DND-41 (cell line): ENCODE measurements around the gene TSPEAR.

Experiments
- ATAC-seq: fragments of 200-7000 bp; cut with Tn5 transposase; 3 replicates; pipeline ENCODE4 v1.9.1; 2021; ENCODE audit warnings: low read depth; ENCODE audit not compliant: insufficient read depth
- DNase-seq: peaks from one replicate; pipeline ENCODE4 v3.0.0-alpha.2; 2020
- H2AFZ ChIP-seq: 2 replicates; pipeline ENCODE4 v1.6.0; 2012; ENCODE audit warnings: low read depth, low read length
- H3K27ac ChIP-seq: 2 replicates; pipeline ENCODE4 v1.5.1; 2012; ENCODE audit warnings: low read length, inconsistent platforms
- H3K27me3 ChIP-seq: fragments of 200-600 bp; sonication (generic); 2 replicates; pipeline ENCODE4 v1.6.0; 2012; ENCODE audit warnings: low read length, mild to moderate bottlenecking, inconsistent platforms; ENCODE audit not compliant: insufficient read depth, poor library complexity
- H3K36me3 ChIP-seq: 2 replicates; pipeline ENCODE4 v1.5.1; 2012; ENCODE audit warnings: low read length, inconsistent platforms; ENCODE audit not compliant: insufficient read depth
- H3K4me1 ChIP-seq: 2 replicates; pipeline ENCODE4 v1.5.1; 2012; ENCODE audit warnings: mild to moderate bottlenecking, low read length; ENCODE audit not compliant: insufficient read depth
- H3K4me2 ChIP-seq: 2 replicates; pipeline ENCODE4 v1.6.0; 2012; ENCODE audit warnings: mild to moderate bottlenecking, moderate library complexity, low read length, inconsistent platforms; ENCODE audit not compliant: insufficient read depth
- H3K4me3 ChIP-seq, 2 experiments: fragments of 200-600 bp in 1 of 2; shearing (Covaris generic) in 1 of 2; 2 replicates each; pipeline ENCODE4 v1.5.1; 2012 to 2016; ENCODE audit warnings: inconsistent platforms in 2 of 2, low read length in 2 of 2, mild to moderate bottlenecking in 2 of 2, low read depth in 1 of 2, moderate library complexity in 1 of 2
- H3K79me2 ChIP-seq: 2 replicates; pipeline ENCODE4 v1.6.0; 2012; ENCODE audit warnings: low read length, inconsistent platforms; ENCODE audit not compliant: insufficient read depth
- H3K9ac ChIP-seq: 2 replicates; pipeline ENCODE4 v1.6.0; 2012; ENCODE audit warnings: low read depth, mild to moderate bottlenecking, inconsistent platforms, low read length, moderate library complexity
- H3K9me3 ChIP-seq: 2 replicates; pipeline ENCODE4 v1.5.1; 2012; ENCODE audit warnings: low read length, moderate library complexity, mild to moderate bottlenecking, inconsistent platforms; ENCODE audit not compliant: insufficient read depth, severe bottlenecking
- H4K20me1 ChIP-seq: 2 replicates; pipeline ENCODE4 v1.6.0; 2012; ENCODE audit warnings: low read length; ENCODE audit not compliant: insufficient read depth
- CTCF ChIP-seq: IDR thresholded peaks from 2 replicates; pipeline ENCODE4 v1.5.1; 2012; ENCODE audit warnings: borderline replicate concordance, low read length, moderate library complexity, mild to moderate bottlenecking; ENCODE audit not compliant: poor library complexity, severe bottlenecking; ENCODE audit errors: extremely low read depth
- EZH2 ChIP-seq: IDR thresholded peaks from 3 replicates; pipeline ENCODE4 v1.6.1; 2012; ENCODE audit warnings: borderline replicate concordance, low read depth, mild to moderate bottlenecking, moderate library complexity, low read length, inconsistent platforms; ENCODE audit not compliant: severe bottlenecking

TSPEAR gene

DNA sequence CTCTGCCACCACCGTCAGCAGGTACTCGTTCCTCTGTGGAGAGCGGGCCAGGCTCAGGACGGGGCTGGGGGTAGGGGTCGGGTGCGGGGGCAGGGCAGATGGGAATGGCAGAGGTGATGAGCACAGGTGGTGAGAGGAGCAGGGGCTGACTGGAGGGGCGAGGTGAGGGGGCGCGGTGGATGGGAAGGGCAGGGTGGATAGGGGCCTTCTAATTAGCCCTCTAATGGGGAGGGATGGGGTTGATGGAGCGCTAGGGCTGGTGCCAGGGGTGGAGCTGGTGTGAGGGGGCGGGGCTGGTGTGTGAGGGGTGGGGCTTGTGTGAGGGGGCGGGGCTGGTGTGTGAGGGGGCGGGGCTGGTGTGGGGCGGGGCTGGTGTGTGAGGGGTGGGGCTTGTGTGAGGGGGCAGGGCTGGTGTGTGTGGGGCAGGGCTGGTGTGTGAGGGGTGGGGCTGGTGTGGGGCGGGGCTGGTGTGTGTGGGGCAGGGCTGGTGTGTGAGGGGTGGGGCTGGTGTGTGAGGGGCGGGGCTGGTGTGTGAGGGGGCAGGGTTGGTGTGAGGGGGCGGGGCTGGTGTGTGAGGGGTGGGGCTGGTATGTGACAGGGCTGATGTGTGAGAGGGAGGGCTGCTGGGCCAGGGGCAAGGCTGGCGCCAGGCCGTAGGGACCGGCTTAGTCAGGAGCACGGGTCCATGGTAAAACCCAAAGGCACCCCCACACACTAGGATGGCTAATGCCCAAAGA lies 177.3 kb downstream of the TSPEAR start:
- peaks cover 2% of the 10 kb centered on the region for H3K27me3 ChIP-seq
- no peak overlapping the region for H3K4me3 ChIP-seq
- no peaks in the 10 kb centered on the region for H3K9me3 ChIP-seq
- H3K36me3 ChIP-seq, result no peaks in the 10 kb centered on the region
- H3K4me2 ChIP-seq, result no peak overlapping the region
- no peak for TF ChIP-seq CTCF
- TF ChIP-seq EZH2, result no peak
- no peaks in the 10 kb centered on the region for H3K4me1 ChIP-seq
- DNase-seq (no peak), ATAC-seq (no peak)
- H3K27ac ChIP-seq, result no peak overlapping the region
- no peak overlapping the region for H3K9ac ChIP-seq
- no peaks in the 10 kb centered on the region for H3K79me2 ChIP-seq
- H4K20me1 ChIP-seq, result no peaks in the 10 kb centered on the region
- H2AFZ ChIP-seq, result no peak overlapping the region

DNA sequence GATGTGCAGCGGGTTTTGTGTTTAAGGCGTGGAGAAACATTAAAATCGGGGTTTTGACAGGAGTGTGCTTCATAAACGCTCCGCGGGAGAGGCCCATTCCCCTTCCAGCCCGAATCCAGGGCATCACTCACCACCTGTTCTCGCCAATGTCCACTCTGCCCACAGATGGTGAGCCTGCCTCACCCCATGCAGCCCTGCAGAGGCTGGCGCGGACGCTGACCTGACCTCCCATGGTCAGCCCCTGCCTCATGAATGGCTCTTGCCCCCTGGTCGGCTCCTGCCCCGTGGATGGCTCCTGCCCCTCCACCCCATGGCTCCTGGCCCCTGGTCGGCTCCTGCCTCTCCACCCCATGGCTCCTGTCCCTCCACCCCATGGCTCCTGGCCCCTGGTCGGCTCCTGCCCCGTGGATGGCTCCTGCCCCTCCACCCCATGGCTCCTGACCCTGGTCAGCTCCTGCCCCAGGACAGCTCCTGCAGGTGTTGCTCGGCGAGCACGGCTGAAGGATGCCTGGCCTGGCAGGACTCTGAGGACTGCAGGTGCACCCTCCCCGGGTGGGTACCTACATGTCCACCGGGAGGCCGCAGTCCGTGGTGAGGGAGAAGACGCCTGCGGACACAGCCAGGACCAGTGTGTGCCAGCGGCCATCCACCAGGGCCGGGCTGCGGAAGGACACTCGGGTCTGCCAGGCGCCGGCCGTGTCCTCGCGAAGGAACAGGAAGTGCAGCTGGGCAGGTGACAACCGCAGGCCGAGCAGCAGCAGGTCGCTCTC lies 178.1 kb downstream of the TSPEAR start:
- no peaks in the 10 kb centered on the region for H3K36me3 ChIP-seq
- no peak overlapping the region for H3K4me3 ChIP-seq
- H3K27ac ChIP-seq, result no peak overlapping the region
- no peak overlapping the region for H3K4me2 ChIP-seq
- no peak for TF ChIP-seq EZH2
- no peak for TF ChIP-seq CTCF
- H4K20me1 ChIP-seq, result no peaks in the 10 kb centered on the region
- H3K79me2 ChIP-seq, result no peaks in the 10 kb centered on the region
- no peaks in the 10 kb centered on the region for H3K9me3 ChIP-seq
- no peak overlapping the region for H3K9ac ChIP-seq
- ATAC-seq (no peak), DNase-seq (no peak)
- H3K4me1 ChIP-seq, result no peaks in the 10 kb centered on the region
- H2AFZ ChIP-seq, result no peak overlapping the region
- peaks cover 2% of the 10 kb centered on the region for H3K27me3 ChIP-seq

DNA sequence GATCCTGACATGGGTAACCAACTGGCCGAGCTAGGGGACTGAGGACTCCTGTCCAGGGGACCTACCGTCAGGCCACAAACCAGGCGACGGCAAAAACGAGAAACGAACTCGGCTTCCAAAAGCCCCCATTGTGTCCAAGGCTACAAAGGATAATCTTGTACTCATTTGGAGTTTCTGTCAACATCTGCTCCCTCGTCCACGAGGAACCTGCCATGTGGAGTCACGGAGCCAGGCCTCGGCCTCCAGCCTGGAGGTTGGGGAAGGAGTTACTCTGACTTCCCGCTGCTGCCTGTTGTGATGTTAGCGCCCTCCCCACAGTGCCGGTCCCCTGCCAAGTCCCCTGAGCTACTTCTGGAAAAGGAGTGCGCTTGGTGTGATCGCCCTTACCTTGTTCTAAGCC lies 178.7 kb downstream of the TSPEAR start:
- no peaks in the 10 kb centered on the region for H3K4me1 ChIP-seq
- H3K36me3 ChIP-seq, result no peaks in the 10 kb centered on the region
- peaks cover 2% of the 10 kb centered on the region for H3K27me3 ChIP-seq
- H4K20me1 ChIP-seq, result no peaks in the 10 kb centered on the region
- H3K4me2 ChIP-seq, result no peak overlapping the region
- no peak overlapping the region for H3K9ac ChIP-seq
- H2AFZ ChIP-seq, result no peak overlapping the region
- TF ChIP-seq EZH2 (no peak), CTCF (no peak)
- no peak overlapping the region for H3K27ac ChIP-seq
- no peak overlapping the region for H3K4me3 ChIP-seq
- no peaks in the 10 kb centered on the region for H3K9me3 ChIP-seq
- DNase-seq, result no peak
- ATAC-seq, result no peak
- no peaks in the 10 kb centered on the region for H3K79me2 ChIP-seq
